Type B pancreatic cell (in vitro differentiated cells): ENCODE measurements around the gene MPV17. TPM values are rescaled to one million over a fixed set of nuclear protein-coding genes. Genes with fewer than 3 reads are reported as not detected.
A peak's percentile ranks its signal among the peaks of the same experiment; 100 is the strongest.
"Not testable (repeated sequence)": the region's sequence is repeated elsewhere in the genome, so short reads cannot be mapped to it uniquely, and the experiment has no call there.

Source experiments
- DNase-seq: peaks from one replicate; pipeline ENCODE4 v3.0.0; 2021; ENCODE audit warnings: mixed read lengths; ENCODE audit not compliant: unreplicated experiment; ENCODE audit errors: extremely low spot score
- H3K27ac Mint-ChIP-seq: 2 replicates; pipeline ENCODE4 v1.8.0; 2021; ENCODE audit warnings: mild to moderate bottlenecking, mixed read lengths
- H3K27me3 Mint-ChIP-seq: 2 replicates; pipeline ENCODE4 v1.8.0; 2021; ENCODE audit warnings: mixed read lengths
- H3K36me3 Mint-ChIP-seq: 2 replicates; pipeline ENCODE4 v1.8.0; 2021; ENCODE audit warnings: mixed read lengths
- H3K4me1 Mint-ChIP-seq: one replicate; pipeline ENCODE4 v1.8.0; 2021; ENCODE audit warnings: mixed read lengths; ENCODE audit not compliant: unreplicated experiment
- H3K4me3 Mint-ChIP-seq: 2 replicates; pipeline ENCODE4 v1.8.0; 2021; ENCODE audit warnings: mild to moderate bottlenecking, mixed read lengths
- H3K9me3 Mint-ChIP-seq: 2 replicates; pipeline ENCODE4 v1.8.0; 2021; ENCODE audit warnings: mixed read lengths
- CTCF ChIP-seq: fragments of 200-600 bp; sonication (generic); conservative IDR thresholded peaks from 2 replicates; pipeline ENCODE4 v1.5.0; 2021; ENCODE audit warnings: antibody characterized with exemption, mild to moderate bottlenecking
- total RNA-seq: library from RNA; stranded (reverse); gene quantifications from 2 replicates; pipeline ENCODE4 v1.2.1, GENCODE V29; 2021; ENCODE audit warnings: low replicate concordance

The MPV17 gene
- total RNA-seq, 1 donor from 2014 or later: 62.4 TPM

GRCh38 chr2:27353762-27354596, 31.1 kb upstream of the MPV17 start:
- Mint-ChIP-seq H3K27ac (peak overlapping the region; percentile 91), H3K4me3 (peak overlapping the region; percentile 77), H3K36me3 (peaks cover 18% of the 10 kb centered on the region), H3K27me3 (no peaks in the 10 kb centered on the region), H3K4me1 (peaks cover 31% of the 10 kb centered on the region), H3K9me3 (no peaks in the 10 kb centered on the region)
- TF ChIP-seq CTCF: no peak
- no peak for DNase-seq

GRCh38 chr2:27353386-27353761, 30.5 kb upstream of the MPV17 start:
- not testable (repeated sequence) for DNase-seq, H3K27me3 Mint-ChIP-seq, H3K9me3 Mint-ChIP-seq, H3K4me3 Mint-ChIP-seq
- H3K27ac Mint-ChIP-seq: peak overlapping the region; percentile 91
- peaks cover 31% of the 10 kb centered on the region for H3K4me1 Mint-ChIP-seq
- peaks cover 14% of the 10 kb centered on the region for H3K36me3 Mint-ChIP-seq

- Mint-ChIP-seq H3K4me1 (peaks cover 24% of the 10 kb centered on the region), H3K4me3 (no peak overlapping the region), H3K27ac (no peak overlapping the region), H3K9me3 (no peaks in the 10 kb centered on the region), H3K27me3 (no peaks in the 10 kb centered on the region), H3K36me3 (peaks cover 11% of the 10 kb centered on the region)
- no peak for TF ChIP-seq CTCF
- DNase-seq: no peak
Observed at GRCh38 chr2:27351802-27352598, 29.1 kb upstream of the MPV17 start.

GRCh38 chr2:27350106-27350693, 27.3 kb upstream of the MPV17 start:
- no peak overlapping the region for H3K27ac Mint-ChIP-seq

GRCh38 chr2:27347641-27348040, 24.7 kb upstream of the MPV17 start:
- DNase-seq: no peak
- Mint-ChIP-seq H3K27me3 (no peaks in the 10 kb centered on the region), H3K4me1 (peaks cover 9% of the 10 kb centered on the region), H3K9me3 (no peaks in the 10 kb centered on the region), H3K36me3 (peaks cover 8% of the 10 kb centered on the region), H3K27ac (no peak overlapping the region), H3K4me3 (no peak overlapping the region)
- TF ChIP-seq CTCF: no peak

More at GRCh38 chr2:27350106-27350693, 27.3 kb upstream of the MPV17 start:
- H3K4me3 Mint-ChIP-seq: no peak overlapping the region
- DNase-seq: no peak
- no peaks in the 10 kb centered on the region for H3K27me3 Mint-ChIP-seq
- no peak for TF ChIP-seq CTCF
- H3K4me1 Mint-ChIP-seq: peaks cover 20% of the 10 kb centered on the region
- no peaks in the 10 kb centered on the region for H3K9me3 Mint-ChIP-seq
- peaks cover 4% of the 10 kb centered on the region for H3K36me3 Mint-ChIP-seq
